Caco-2 (cell line): ENCODE results near the gene YKT6. TPM values are rescaled to one million over a fixed set of nuclear protein-coding genes. Genes with fewer than 3 reads are reported as not detected.
A peak's percentile ranks its signal among the peaks of the same experiment; 100 is the strongest.

Source experiments
- BruUV-seq: library from RNA; stranded (reverse); fragments of 400-500 nt; replicated peaks from 2 replicates; lab custom pipeline; 2021; lab: Mats Ljungman, UMichigan
- CTCF ChIA-PET: fragments of 300-600 bp; sonication (Branson Sonifier 250); formaldehyde crosslinking; loops from one replicate; lab custom pipeline; 2022; ENCODE audit warnings: antibody characterized with exemption; lab: Charles Lee
- POLR2A ChIA-PET: fragments of 300-600 bp; sonication (Branson Sonifier 250); formaldehyde crosslinking; loops from one replicate; lab custom pipeline; 2022; ENCODE audit warnings: antibody characterized with exemption; lab: Charles Lee
- DNase-seq, 2 experiments: peaks; one replicate each; pipeline versions ENCODE4 v3.0.0 to v3.0.0-alpha.2; 2020 to 2022
- H3K27me3 ChIP-seq: replicated peaks from 2 replicates; pipeline ENCODE4 v1.6.0; 2011; ENCODE audit warnings: low read length; ENCODE audit not compliant: control insufficient read depth, insufficient read depth
- H3K36me3 ChIP-seq: 2 replicates; pipeline ENCODE4 v1.5.1; 2011; ENCODE audit warnings: low read length; ENCODE audit not compliant: control insufficient read depth, insufficient read depth
- H3K4me1 ChIP-seq: fragments of 250-450 bp; sonication (Bioruptor Pico); 2 replicates; pipeline ENCODE4 v1.5.1; 2020; ENCODE audit warnings: mild to moderate bottlenecking
- H3K4me3 ChIP-seq: 2 replicates; pipeline ENCODE4 v1.5.1; 2011; ENCODE audit warnings: low read depth, mild to moderate bottlenecking, control low read depth, low read length
- H3K9me3 ChIP-seq: fragments of 250-450 bp; sonication (Bioruptor Pico); 2 replicates; pipeline ENCODE4 v1.5.1; 2020; ENCODE audit warnings: mild to moderate bottlenecking, moderate library complexity
- H3K27ac Mint-ChIP-seq: one replicate; pipeline ENCODE4 v1.8.0; 2022; ENCODE audit warnings: mixed read lengths; ENCODE audit not compliant: unreplicated experiment
- H3K27me3 Mint-ChIP-seq: one replicate; pipeline ENCODE4 v1.8.0; 2022; ENCODE audit warnings: mixed read lengths; ENCODE audit not compliant: insufficient read depth, unreplicated experiment
- H3K36me3 Mint-ChIP-seq: one replicate; pipeline ENCODE4 v1.8.0; 2022; ENCODE audit warnings: mild to moderate bottlenecking, mixed read lengths; ENCODE audit not compliant: insufficient read depth, unreplicated experiment
- H3K4me1 Mint-ChIP-seq: one replicate; pipeline ENCODE4 v1.8.0; 2022; ENCODE audit warnings: low read depth, mixed read lengths; ENCODE audit not compliant: unreplicated experiment
- H3K4me3 Mint-ChIP-seq: one replicate; pipeline ENCODE4 v1.8.0; 2022; ENCODE audit warnings: mild to moderate bottlenecking, moderate library complexity, mixed read lengths; ENCODE audit not compliant: unreplicated experiment
- H3K9me3 Mint-ChIP-seq: one replicate; pipeline ENCODE4 v1.8.0; 2022; ENCODE audit warnings: mixed read lengths; ENCODE audit not compliant: unreplicated experiment
- intact Hi-C: fragments of 100-400 bp; cut with micrococcal nuclease; formaldehyde crosslinking; loops from one replicate; pipeline ENCODE4 v1.10.0; 2022; ENCODE audit not compliant: unreplicated experiment
- total RNA-seq: library from RNA; stranded (reverse); gene quantifications from 2 replicates; pipeline ENCODE4 v1.2.3, GENCODE V29; 2022
- TF ChIP-seq, protein P1 (sequence below), 2 experiments: fragments of 200-600 bp in 1 of 2; IDR thresholded peaks; 1 replicate in 1 of 2; 2 replicates in 1 of 2; pipeline versions ENCODE4 v1.5.1 to v1.8.0; 2011 to 2022; ENCODE audit warnings: antibody characterized with exemption in 1 of 2, control low read depth in 1 of 2, inconsistent platforms in 1 of 2, low read depth in 1 of 2, low read length in 1 of 2, mild to moderate bottlenecking in 1 of 2, moderate library complexity in 1 of 2; ENCODE audit not compliant: insufficient read depth in 1 of 2, severe bottlenecking in 1 of 2, unreplicated experiment in 1 of 2

YKT6 gene
- total RNA-seq, 1 experiment from 2014 or later: 123 TPM

DNA sequence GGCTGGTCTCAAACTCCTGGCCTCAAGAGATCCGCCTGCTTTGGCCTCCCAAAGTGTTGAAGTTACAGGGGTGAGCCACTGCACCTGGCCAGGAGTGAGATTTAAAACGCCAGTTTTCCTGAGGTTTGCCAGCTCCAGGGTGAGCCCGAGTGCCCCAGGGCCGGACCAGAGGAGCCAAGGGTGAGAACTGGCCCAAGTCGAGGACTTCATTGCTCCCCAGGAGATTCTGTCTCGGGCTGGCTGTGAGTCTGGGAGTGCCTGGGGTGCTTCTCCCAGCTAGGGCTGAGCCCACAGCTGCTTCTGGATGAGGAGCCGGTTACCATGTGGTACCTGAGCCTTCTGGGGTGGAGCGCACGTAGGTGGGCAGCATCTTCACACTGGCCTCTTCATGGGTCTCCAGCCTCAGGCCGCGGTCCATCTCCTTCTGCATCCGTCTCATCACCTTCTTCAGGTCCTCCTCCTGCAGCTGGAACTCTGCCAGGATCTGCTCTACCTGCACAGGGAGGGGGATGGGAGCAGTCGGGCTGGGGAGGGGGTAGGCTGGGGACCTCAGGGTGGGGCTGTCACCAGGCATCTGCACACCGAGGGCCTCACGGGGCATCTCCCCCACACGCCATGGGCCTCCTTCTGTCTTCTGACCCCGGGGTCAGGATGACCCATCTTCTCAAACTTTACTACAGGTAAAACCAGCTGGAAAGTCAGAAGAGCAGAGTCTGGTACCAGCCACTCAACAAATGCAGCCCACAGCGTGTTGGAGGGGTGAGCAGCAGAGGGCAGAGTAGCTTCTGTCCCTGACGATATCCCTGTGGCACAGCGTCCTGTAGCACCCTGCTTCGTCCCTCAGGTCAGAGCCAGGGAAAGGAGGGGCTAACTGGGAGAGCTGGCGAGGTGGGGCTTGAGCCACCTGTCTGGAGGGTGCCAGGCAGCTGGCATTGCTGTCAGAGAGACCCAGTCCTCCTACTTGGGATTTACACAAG lies 47.5 kb upstream of the YKT6 start:
- no peaks in the 10 kb centered on the region for H3K9me3 ChIP-seq
- Mint-ChIP-seq H3K4me3 (no peak overlapping the region), H3K27ac (no peak overlapping the region), H3K27me3 (no peaks in the 10 kb centered on the region), H3K4me1 (peaks cover 6% of the 10 kb centered on the region), H3K9me3 (no peaks in the 10 kb centered on the region), H3K36me3 (no peaks in the 10 kb centered on the region)
- TF ChIP-seq, protein P1, sequence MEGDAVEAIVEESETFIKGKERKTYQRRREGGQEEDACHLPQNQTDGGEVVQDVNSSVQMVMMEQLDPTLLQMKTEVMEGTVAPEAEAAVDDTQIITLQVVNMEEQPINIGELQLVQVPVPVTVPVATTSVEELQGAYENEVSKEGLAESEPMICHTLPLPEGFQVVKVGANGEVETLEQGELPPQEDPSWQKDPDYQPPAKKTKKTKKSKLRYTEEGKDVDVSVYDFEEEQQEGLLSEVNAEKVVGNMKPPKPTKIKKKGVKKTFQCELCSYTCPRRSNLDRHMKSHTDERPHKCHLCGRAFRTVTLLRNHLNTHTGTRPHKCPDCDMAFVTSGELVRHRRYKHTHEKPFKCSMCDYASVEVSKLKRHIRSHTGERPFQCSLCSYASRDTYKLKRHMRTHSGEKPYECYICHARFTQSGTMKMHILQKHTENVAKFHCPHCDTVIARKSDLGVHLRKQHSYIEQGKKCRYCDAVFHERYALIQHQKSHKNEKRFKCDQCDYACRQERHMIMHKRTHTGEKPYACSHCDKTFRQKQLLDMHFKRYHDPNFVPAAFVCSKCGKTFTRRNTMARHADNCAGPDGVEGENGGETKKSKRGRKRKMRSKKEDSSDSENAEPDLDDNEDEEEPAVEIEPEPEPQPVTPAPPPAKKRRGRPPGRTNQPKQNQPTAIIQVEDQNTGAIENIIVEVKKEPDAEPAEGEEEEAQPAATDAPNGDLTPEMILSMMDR (IDR thresholded peaks at IDR 0.05; ENCODE audit: insufficient read depth in 1 of 2, low read depth in 1 of 2, low read length in 1 of 2, severe bottlenecking in 1 of 2, unreplicated experiment in 1 of 2): no peak
- CTCF ChIA-PET: no interaction called here
- H3K4me3 ChIP-seq: no peak overlapping the region
- peak in 1 of 2 experiments; percentile 26 for DNase-seq
- intact Hi-C loops: no loop called here
- H3K36me3 ChIP-seq: no peaks in the 10 kb centered on the region
- no TSS peak for BruUV-seq
- POLR2A ChIA-PET: no interaction called here
- no peaks in the 10 kb centered on the region for H3K4me1 ChIP-seq
- H3K27me3 ChIP-seq: no peaks in the 10 kb centered on the region

DNA sequence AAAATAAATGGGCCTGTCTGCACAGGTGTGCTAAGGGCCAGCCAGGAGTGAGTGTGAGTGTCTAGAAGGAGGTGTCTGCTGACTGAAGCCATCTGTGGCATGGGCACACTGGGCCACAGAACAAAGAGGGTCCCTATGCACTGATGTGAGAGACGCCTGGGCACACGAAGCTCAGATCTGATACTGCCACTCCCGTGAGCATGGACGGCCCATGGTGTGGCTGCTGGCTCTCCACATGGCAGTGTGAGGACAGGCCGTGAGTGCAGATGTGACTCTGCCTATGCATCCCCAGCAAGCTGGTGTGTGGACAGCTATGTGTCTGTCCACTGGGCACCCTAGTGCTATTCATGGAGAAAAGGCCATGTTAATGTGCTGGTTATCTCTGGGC lies 46.8 kb upstream of the YKT6 start:
- intact Hi-C loops: no loop called here
- H3K4me3 Mint-ChIP-seq: no peak overlapping the region
- Histone ChIP-seq H3K9me3 (no peaks in the 10 kb centered on the region), H3K4me1 (no peaks in the 10 kb centered on the region), H3K4me3 (no peak overlapping the region), H3K36me3 (no peaks in the 10 kb centered on the region), H3K27me3 (no peaks in the 10 kb centered on the region)
- TF ChIP-seq, protein P1 (IDR thresholded peaks at IDR 0.05; ENCODE audit: insufficient read depth in 1 of 2, low read depth in 1 of 2, low read length in 1 of 2, severe bottlenecking in 1 of 2, unreplicated experiment in 1 of 2): no peak
- ChIA-PET CTCF (interaction anchor here (1.1 kb wide), 1 partner anchor 43 kb away, joined by 3 read pairs; no protein-coding TSS in a partner anchor), POLR2A (no interaction called here)
- no peaks in the 10 kb centered on the region for H3K9me3 Mint-ChIP-seq
- BruUV-seq: no TSS peak
- H3K27ac Mint-ChIP-seq: no peak overlapping the region
- no peak for DNase-seq
- peaks cover 6% of the 10 kb centered on the region for H3K4me1 Mint-ChIP-seq
- no peaks in the 10 kb centered on the region for H3K36me3 Mint-ChIP-seq
- H3K27me3 Mint-ChIP-seq: no peaks in the 10 kb centered on the region

DNA sequence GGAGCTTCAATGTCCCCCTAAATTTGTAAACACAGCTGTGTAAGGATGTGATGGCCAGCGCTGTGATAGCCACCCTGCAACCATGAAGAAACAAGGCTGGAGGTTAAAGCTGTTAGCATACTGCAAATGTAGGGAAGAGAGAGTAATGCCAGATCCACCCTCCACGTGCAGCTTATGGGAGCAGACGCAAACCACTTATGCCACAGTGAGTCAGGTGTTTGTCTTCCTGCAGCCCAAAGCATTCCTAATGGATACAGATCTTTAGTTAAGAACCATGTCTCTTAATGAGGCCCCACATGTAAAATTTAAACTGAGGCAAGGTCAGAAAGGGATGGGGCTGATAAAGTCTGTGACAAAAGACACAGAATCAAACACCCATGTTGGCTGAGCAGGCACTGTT lies 46.1 kb upstream of the YKT6 start:
- no peaks in the 10 kb centered on the region for H3K27me3 ChIP-seq
- H3K9me3 ChIP-seq: no peaks in the 10 kb centered on the region
- no peak overlapping the region for H3K27ac Mint-ChIP-seq
- CTCF ChIA-PET: interaction anchor here (1.1 to 1.2 kb wide), 2 partner anchors 23 to 42 kb away, joined by 3 read pairs; no protein-coding TSS in a partner anchor
- H3K4me3 ChIP-seq: no peak overlapping the region
- DNase-seq: no peak
- intact Hi-C loops: no loop called here
- POLR2A ChIA-PET: no interaction called here
- H3K9me3 Mint-ChIP-seq: no peaks in the 10 kb centered on the region
- TF ChIP-seq, protein P1 (IDR thresholded peaks at IDR 0.05; ENCODE audit: insufficient read depth in 1 of 2, low read depth in 1 of 2, low read length in 1 of 2, severe bottlenecking in 1 of 2, unreplicated experiment in 1 of 2): no peak
- no peaks in the 10 kb centered on the region for H3K36me3 Mint-ChIP-seq
- H3K4me1 ChIP-seq: no peaks in the 10 kb centered on the region
- H3K4me1 Mint-ChIP-seq: peaks cover 6% of the 10 kb centered on the region
- no peaks in the 10 kb centered on the region for H3K27me3 Mint-ChIP-seq
- no TSS peak for BruUV-seq
- H3K36me3 ChIP-seq: no peaks in the 10 kb centered on the region
- no peak overlapping the region for H3K4me3 Mint-ChIP-seq
